Measurements from ENCODE around the gene NFX1. TPM values are rescaled to one million over a fixed set of nuclear protein-coding genes. Genes with fewer than 3 reads are reported as not detected.
A peak's percentile ranks its signal among the peaks of the same experiment; 100 is the strongest.

Gene NFX1
- polyA plus RNA-seq, 2 donors: 13.0 to 17.2 TPM

DNA sequence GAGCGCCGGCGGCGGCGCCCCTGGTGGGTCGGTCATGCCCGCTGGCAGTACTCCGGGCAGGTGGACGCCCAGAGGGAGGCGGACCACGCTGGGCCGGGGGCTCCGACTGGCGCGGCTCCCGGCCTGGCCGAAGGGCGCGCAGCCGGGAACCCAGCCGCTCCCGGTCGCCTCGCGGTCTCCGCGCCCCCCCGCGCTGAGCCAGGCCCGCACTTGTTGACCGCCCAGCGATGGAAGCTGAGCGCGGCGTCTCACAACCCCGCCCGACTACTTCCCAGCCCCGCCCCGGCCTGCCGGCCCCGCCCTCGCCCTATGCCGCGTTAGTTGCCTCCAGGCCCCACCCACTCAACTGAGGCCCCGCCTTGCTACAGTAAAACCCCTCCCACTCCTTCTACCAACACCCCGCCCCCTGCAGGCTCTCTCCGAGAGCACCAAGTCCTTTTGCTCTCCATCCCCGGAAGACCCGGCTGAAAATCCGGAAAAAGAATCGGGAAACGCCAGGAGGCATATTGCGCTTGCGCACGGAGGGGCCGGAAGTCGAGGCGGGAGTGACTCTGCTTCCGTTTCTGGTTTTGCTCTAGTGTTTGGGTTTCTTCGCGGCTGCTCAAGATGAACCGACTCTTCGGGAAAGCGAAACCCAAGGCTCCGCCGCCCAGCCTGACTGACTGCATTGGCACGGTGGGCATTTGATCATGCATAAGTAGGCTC lies 25.7 kb upstream of the NFX1 start, which contains the start of the genes BAG1 and CHMP5:
TSS of gene BAG1 (minus strand) at position 236 of the 705 bp plus-strand sequence.
TSS of gene CHMP5 (plus strand) at position 577 of the 705 bp plus-strand sequence. CDS start at position 607, 30 bp downstream.
- Histone ChIP-seq H3K27ac (ENCODE audit: low read depth in 2 of 2, low read length in 1 of 2) (peak within 1 kb of the TSS; percentile 95 to 96), H3K4me3 (ENCODE audit: low read depth in 1 of 2, low read length in 2 of 2) (peak within 1 kb of the TSS; percentile 97 to 98), H3K27me3 (ENCODE audit: control insufficient read depth in 1 of 2, insufficient read depth in 2 of 2, low read length in 2 of 2) (no peaks in the 10 kb centered on the region), H3K9me3 (ENCODE audit: control insufficient read depth in 2 of 2, insufficient read depth in 1 of 2, low read depth in 1 of 2, low read length in 1 of 2) (no peaks in the 10 kb centered on the region), H3K4me1 (ENCODE audit: control insufficient read depth in 2 of 2, insufficient read depth in 2 of 2, low read length in 1 of 2) (peaks cover 2 to 6% of the 10 kb centered on the region in 2 donors), H3K36me3 (ENCODE audit: control insufficient read depth in 2 of 2, insufficient read depth in 2 of 2, low read length in 1 of 2) (peaks cover 4% of the 10 kb centered on the region in 2 donors)
- WGBS, 2 donors: 0 to 1% methylated on average over 31 to 67 of the region's 67 CpGs

DNA sequence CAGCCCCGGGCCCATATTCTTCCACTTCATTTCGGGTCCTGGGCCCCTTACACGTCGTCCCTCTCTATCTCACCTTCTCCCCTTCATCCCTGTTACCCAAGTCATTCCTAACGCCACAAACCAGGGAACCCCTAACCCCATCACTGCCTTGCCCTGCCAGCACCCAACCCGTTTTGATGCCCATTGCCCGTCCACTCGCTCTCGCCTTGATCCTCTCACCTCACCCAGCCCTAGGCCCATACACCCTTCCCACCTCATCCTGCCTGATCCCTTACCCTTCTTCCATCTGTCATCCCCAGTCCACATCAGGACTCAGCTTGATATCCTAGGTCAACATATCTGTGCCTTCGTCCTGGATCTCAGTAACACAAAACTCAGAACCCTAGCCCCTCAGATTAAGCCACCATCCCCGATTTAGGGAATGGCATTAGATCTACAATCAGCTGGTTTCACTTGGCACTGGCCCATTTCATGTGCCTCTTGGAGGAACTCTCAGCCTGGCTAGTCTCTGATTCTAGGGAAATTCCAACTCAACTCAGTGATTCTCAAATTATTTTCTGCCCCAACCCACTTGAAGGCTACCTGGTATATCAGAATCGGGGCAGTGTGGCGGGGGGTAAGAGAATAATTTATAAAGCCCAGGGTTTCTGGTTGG lies 25.0 kb upstream of the NFX1 start:
- H3K27ac ChIP-seq (ENCODE audit: low read depth in 2 of 2, low read length in 1 of 2): peak overlapping the region; percentile 92 to 94
- no peaks in the 10 kb centered on the region for H3K27me3 ChIP-seq (ENCODE audit: control insufficient read depth in 1 of 2, insufficient read depth in 2 of 2, low read length in 2 of 2)
- H3K36me3 ChIP-seq (ENCODE audit: control insufficient read depth in 2 of 2, insufficient read depth in 2 of 2, low read length in 1 of 2): peaks cover 2 to 4% of the 10 kb centered on the region in 2 donors
- peaks cover 2 to 6% of the 10 kb centered on the region in 2 donors for H3K4me1 ChIP-seq (ENCODE audit: control insufficient read depth in 2 of 2, insufficient read depth in 2 of 2, low read length in 1 of 2)
- no peaks in the 10 kb centered on the region for H3K9me3 ChIP-seq (ENCODE audit: control insufficient read depth in 2 of 2, insufficient read depth in 1 of 2, low read depth in 1 of 2, low read length in 1 of 2)
- peak overlapping the region; percentile 66 to 70 for H3K4me3 ChIP-seq (ENCODE audit: low read depth in 1 of 2, low read length in 2 of 2)
- 20 to 21% methylated on average over 13 of the region's 13 CpGs for WGBS, 2 donors

- Histone ChIP-seq H3K36me3 (ENCODE audit: control insufficient read depth in 2 of 2, insufficient read depth in 2 of 2, low read length in 1 of 2) (peaks cover 0 to 2% of the 10 kb centered on the region in 2 donors), H3K27ac (ENCODE audit: low read depth in 2 of 2, low read length in 1 of 2) (no peak overlapping the region), H3K9me3 (ENCODE audit: control insufficient read depth in 2 of 2, insufficient read depth in 1 of 2, low read depth in 1 of 2, low read length in 1 of 2) (no peaks in the 10 kb centered on the region), H3K4me3 (ENCODE audit: low read depth in 1 of 2, low read length in 2 of 2) (no peak overlapping the region), H3K27me3 (ENCODE audit: control insufficient read depth in 1 of 2, insufficient read depth in 2 of 2, low read length in 2 of 2) (no peaks in the 10 kb centered on the region), H3K4me1 (ENCODE audit: control insufficient read depth in 2 of 2, insufficient read depth in 2 of 2, low read length in 1 of 2) (peaks cover 2 to 6% of the 10 kb centered on the region in 2 donors)
Observed at GRCh38 chr9:33267151-33267767, 23.1 kb upstream of the NFX1 start.

GRCh38 chr9:33270146-33270545 lies 20.2 kb upstream of the NFX1 start:
- Histone ChIP-seq H3K9me3 (ENCODE audit: control insufficient read depth in 2 of 2, insufficient read depth in 1 of 2, low read depth in 1 of 2, low read length in 1 of 2) (no peaks in the 10 kb centered on the region), H3K4me3 (ENCODE audit: low read depth in 1 of 2, low read length in 2 of 2) (no peak overlapping the region), H3K27ac (ENCODE audit: low read depth in 2 of 2, low read length in 1 of 2) (no peak overlapping the region), H3K4me1 (ENCODE audit: control insufficient read depth in 2 of 2, insufficient read depth in 2 of 2, low read length in 1 of 2) (peaks cover 0 to 6% of the 10 kb centered on the region in 2 donors), H3K27me3 (ENCODE audit: control insufficient read depth in 1 of 2, insufficient read depth in 2 of 2, low read length in 2 of 2) (no peaks in the 10 kb centered on the region), H3K36me3 (ENCODE audit: control insufficient read depth in 2 of 2, insufficient read depth in 2 of 2, low read length in 1 of 2) (peaks cover 0 to 5% of the 10 kb centered on the region in 2 donors)
- WGBS, 2 donors: 78 to 89% methylated on average over 3 of the region's 3 CpGs

DNA sequence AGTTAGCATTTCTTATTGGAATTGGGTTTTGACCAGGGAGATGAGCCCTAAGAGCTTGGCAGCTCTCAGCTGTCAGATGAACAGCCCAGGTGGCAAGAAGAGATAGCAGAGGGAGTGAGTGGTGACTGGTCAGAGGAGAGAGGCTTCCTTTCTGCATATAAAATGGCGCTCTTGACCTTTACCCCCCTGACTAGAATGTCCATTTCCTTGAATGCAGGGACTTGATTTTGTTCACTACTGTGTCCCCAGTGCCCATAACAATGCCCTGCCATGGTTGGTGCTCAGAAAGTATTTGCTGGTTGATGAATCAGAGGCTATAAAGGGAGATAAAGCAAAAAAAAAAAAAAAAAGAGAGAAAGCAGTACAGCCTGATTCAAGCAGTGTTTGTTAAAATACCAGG lies 18.3 kb upstream of the NFX1 start:
- WGBS, 2 donors: 96 to 98% methylated on average over 1 of the region's 1 CpG
- Histone ChIP-seq H3K27ac (ENCODE audit: low read depth in 2 of 2, low read length in 1 of 2) (no peak overlapping the region), H3K27me3 (ENCODE audit: control insufficient read depth in 1 of 2, insufficient read depth in 2 of 2, low read length in 2 of 2) (no peaks in the 10 kb centered on the region), H3K4me3 (ENCODE audit: low read depth in 1 of 2, low read length in 2 of 2) (no peak overlapping the region), H3K4me1 (ENCODE audit: control insufficient read depth in 2 of 2, insufficient read depth in 2 of 2, low read length in 1 of 2) (no peaks in the 10 kb centered on the region), H3K36me3 (ENCODE audit: control insufficient read depth in 2 of 2, insufficient read depth in 2 of 2, low read length in 1 of 2) (peaks cover 6 to 12% of the 10 kb centered on the region in 2 donors), H3K9me3 (ENCODE audit: control insufficient read depth in 2 of 2, insufficient read depth in 1 of 2, low read depth in 1 of 2, low read length in 1 of 2) (no peaks in the 10 kb centered on the region)

DNA sequence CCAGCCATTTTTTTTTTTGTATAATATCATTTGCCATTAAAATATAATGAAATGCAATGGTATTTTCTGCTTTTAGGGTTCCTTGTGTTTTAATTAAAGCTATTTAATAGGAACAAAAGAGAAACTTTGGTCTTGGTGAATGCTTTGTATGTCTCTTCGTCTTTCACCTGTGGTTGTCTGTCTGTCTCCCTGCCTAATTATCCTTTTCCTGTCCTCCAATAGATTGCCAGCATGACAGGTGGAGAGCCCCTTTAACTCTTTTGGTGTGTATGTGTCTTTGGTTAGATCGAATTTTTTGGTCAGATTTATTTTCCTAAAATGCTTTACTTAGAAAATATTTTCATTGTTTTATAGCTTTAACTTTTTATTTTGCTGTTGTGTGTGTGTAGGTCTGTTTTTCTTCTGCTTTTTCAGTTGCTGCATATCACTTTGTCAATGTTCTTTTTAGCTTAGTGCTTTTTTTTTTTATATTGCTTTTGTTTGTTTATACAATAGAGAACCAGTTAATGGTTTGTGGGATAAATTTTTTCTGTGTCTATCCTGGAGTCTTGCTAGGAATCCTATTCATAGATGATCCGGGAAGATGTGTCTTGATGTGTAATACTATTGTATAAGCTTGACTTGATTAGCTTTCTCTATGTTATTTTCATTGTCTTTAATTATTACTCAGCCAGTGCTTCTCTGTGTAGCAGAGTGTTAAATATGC lies 16.9 kb upstream of the NFX1 start:
- Histone ChIP-seq H3K27ac (ENCODE audit: low read depth in 2 of 2, low read length in 1 of 2) (no peak overlapping the region), H3K4me1 (ENCODE audit: control insufficient read depth in 2 of 2, insufficient read depth in 2 of 2, low read length in 1 of 2) (no peaks in the 10 kb centered on the region), H3K27me3 (ENCODE audit: control insufficient read depth in 1 of 2, insufficient read depth in 2 of 2, low read length in 2 of 2) (no peaks in the 10 kb centered on the region), H3K36me3 (ENCODE audit: control insufficient read depth in 2 of 2, insufficient read depth in 2 of 2, low read length in 1 of 2) (peaks cover 15 to 19% of the 10 kb centered on the region in 2 donors), H3K4me3 (ENCODE audit: low read depth in 1 of 2, low read length in 2 of 2) (no peak overlapping the region), H3K9me3 (ENCODE audit: control insufficient read depth in 2 of 2, insufficient read depth in 1 of 2, low read depth in 1 of 2, low read length in 1 of 2) (no peaks in the 10 kb centered on the region)
- WGBS, 2 donors: 70 to 80% methylated on average over 3 of the region's 3 CpGs

GRCh38 chr9:33273972-33274328 lies 16.4 kb upstream of the NFX1 start:
- Histone ChIP-seq H3K4me3 (ENCODE audit: low read depth in 1 of 2, low read length in 2 of 2) (no peak overlapping the region), H3K27ac (ENCODE audit: low read depth in 2 of 2, low read length in 1 of 2) (no peak overlapping the region), H3K36me3 (ENCODE audit: control insufficient read depth in 2 of 2, insufficient read depth in 2 of 2, low read length in 1 of 2) (peaks cover 15 to 22% of the 10 kb centered on the region in 2 donors), H3K27me3 (ENCODE audit: control insufficient read depth in 1 of 2, insufficient read depth in 2 of 2, low read length in 2 of 2) (no peaks in the 10 kb centered on the region), H3K9me3 (ENCODE audit: control insufficient read depth in 2 of 2, insufficient read depth in 1 of 2, low read depth in 1 of 2, low read length in 1 of 2) (no peaks in the 10 kb centered on the region), H3K4me1 (ENCODE audit: control insufficient read depth in 2 of 2, insufficient read depth in 2 of 2, low read length in 1 of 2) (no peaks in the 10 kb centered on the region)
- 90 to 93% methylated on average over 2 of the region's 2 CpGs for WGBS, 2 donors

DNA sequence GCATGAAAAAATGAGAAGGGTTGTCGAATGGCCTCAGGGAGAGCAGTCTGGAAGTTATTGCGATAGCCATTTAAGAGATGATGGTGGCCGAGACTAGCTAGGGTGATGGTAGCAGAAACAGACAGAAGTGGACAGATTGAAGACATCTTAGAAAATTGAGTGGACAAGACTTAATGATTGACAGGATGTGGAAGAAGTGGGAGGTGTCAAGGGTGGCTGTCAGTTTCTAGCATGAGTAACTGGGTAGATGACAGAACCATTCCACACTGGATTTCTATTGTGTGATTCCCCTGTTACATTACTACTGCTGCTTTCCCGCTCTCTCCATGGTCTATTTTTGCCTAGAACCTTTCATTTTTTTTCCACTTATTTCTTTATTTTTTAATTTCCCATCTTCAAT lies 12.8 kb upstream of the NFX1 start:
- 97 to 98% methylated on average over 4 of the region's 4 CpGs for WGBS, 2 donors
- H3K27ac ChIP-seq (ENCODE audit: low read depth in 2 of 2, low read length in 1 of 2): no peak overlapping the region
- H3K27me3 ChIP-seq (ENCODE audit: control insufficient read depth in 1 of 2, insufficient read depth in 2 of 2, low read length in 2 of 2): no peaks in the 10 kb centered on the region
- no peaks in the 10 kb centered on the region for H3K9me3 ChIP-seq (ENCODE audit: control insufficient read depth in 2 of 2, insufficient read depth in 1 of 2, low read depth in 1 of 2, low read length in 1 of 2)
- H3K4me3 ChIP-seq (ENCODE audit: low read depth in 1 of 2, low read length in 2 of 2): no peak overlapping the region
- peaks cover 18 to 23% of the 10 kb centered on the region in 2 donors for H3K36me3 ChIP-seq (ENCODE audit: control insufficient read depth in 2 of 2, insufficient read depth in 2 of 2, low read length in 1 of 2)
- H3K4me1 ChIP-seq (ENCODE audit: control insufficient read depth in 2 of 2, insufficient read depth in 2 of 2, low read length in 1 of 2): no peaks in the 10 kb centered on the region

DNA sequence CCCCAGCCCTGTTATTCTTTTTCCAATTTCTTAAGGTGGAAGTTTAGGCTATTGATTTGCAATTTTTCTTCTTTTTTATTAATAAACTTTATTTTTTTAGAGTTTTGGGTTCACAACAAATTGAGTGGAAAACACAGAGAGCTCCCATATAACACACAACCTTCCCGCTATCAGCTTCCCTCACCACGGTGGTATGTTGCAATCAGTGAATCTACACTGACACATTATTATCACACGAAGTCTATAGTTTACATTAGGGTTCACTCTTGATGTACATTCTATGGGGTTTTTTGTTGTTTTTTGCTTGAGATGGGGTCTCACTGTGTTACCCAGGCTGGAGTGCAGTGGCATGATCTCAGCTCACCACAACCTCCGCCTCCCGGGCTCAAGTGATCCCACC lies 4.8 kb upstream of the NFX1 start:
- no peaks in the 10 kb centered on the region for H3K27me3 ChIP-seq (ENCODE audit: control insufficient read depth in 1 of 2, insufficient read depth in 2 of 2, low read length in 2 of 2)
- WGBS, 2 donors: 84 to 85% methylated on average over 5 of the region's 5 CpGs

More for the DNA sequence above, 4.8 kb upstream of the NFX1 start:
- Histone ChIP-seq H3K4me1 (ENCODE audit: control insufficient read depth in 2 of 2, insufficient read depth in 2 of 2, low read length in 1 of 2) (no peaks in the 10 kb centered on the region), H3K27ac (ENCODE audit: low read depth in 2 of 2, low read length in 1 of 2) (no peak overlapping the region), H3K9me3 (ENCODE audit: control insufficient read depth in 2 of 2, insufficient read depth in 1 of 2, low read depth in 1 of 2, low read length in 1 of 2) (no peaks in the 10 kb centered on the region), H3K4me3 (ENCODE audit: low read depth in 1 of 2, low read length in 2 of 2) (no peak overlapping the region), H3K36me3 (ENCODE audit: control insufficient read depth in 2 of 2, insufficient read depth in 2 of 2, low read length in 1 of 2) (peaks cover 0 to 3% of the 10 kb centered on the region in 2 donors)

Data from esophagus (tissue), 2 donors.